T-helper 2 cell treated with Interferon-gamma antibody and Interleukin-4, amounts not matched to agents 5 μg/mL and 100 μg/mL, for 36 hours (primary cell): ENCODE measurements around the gene RAD51.

Source experiments
- DNase-seq: peaks from one replicate; pipeline ENCODE4 v3.0.0; 2021; ENCODE audit warnings: low spot score
- H3K27ac Mint-ChIP-seq: one replicate; pipeline ENCODE4 v1.8.0; 2021; ENCODE audit warnings: mild to moderate bottlenecking, mixed read lengths
- H3K27me3 Mint-ChIP-seq: one replicate; pipeline ENCODE4 v1.8.0; 2021; ENCODE audit warnings: low read depth, mixed read lengths
- H3K36me3 Mint-ChIP-seq: one replicate; pipeline ENCODE4 v1.8.0; 2021; ENCODE audit warnings: low read depth, mixed read lengths
- H3K4me1 Mint-ChIP-seq: one replicate; pipeline ENCODE4 v1.8.0; 2021; ENCODE audit warnings: low read depth, mixed read lengths
- H3K4me3 Mint-ChIP-seq: one replicate; pipeline ENCODE4 v1.8.0; 2022; ENCODE audit warnings: mild to moderate bottlenecking, moderate library complexity, mixed read lengths
- H3K9me3 Mint-ChIP-seq: one replicate; pipeline ENCODE4 v1.8.0; 2021; ENCODE audit warnings: mixed read lengths

The RAD51 gene

DNA sequence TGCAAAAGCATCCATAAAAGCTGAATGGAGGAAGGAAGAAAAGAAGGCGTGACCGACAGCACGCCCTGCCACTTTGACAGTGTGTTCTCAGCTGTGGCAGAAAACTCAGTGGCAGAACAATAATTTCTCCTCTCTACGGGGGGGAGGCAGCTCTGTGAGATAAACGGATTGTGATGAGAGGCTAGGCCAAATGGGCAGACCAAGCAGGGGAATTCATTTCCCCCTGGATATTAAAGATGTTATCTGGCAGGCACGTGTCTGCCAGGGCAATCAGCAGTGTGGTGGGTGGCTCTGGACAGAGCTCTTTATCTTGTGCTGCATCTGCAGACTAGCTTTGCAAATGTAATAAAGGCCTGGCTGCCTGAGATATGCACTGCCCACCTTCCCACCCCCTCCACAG, 62.0 kb downstream of the RAD51 start:
- no peak for DNase-seq
- no peaks in the 10 kb centered on the region for H3K27me3 Mint-ChIP-seq
- peaks cover 14% of the 10 kb centered on the region for H3K36me3 Mint-ChIP-seq
- no peaks in the 10 kb centered on the region for H3K9me3 Mint-ChIP-seq
- H3K4me1 Mint-ChIP-seq: peaks cover 35% of the 10 kb centered on the region
- H3K27ac Mint-ChIP-seq: peak overlapping the region; percentile 71
- peak overlapping the region; percentile 26 for H3K4me3 Mint-ChIP-seq

- no peak overlapping the region for H3K4me3 Mint-ChIP-seq
- no peak overlapping the region for H3K27ac Mint-ChIP-seq
- no peak for DNase-seq
- H3K36me3 Mint-ChIP-seq: no peaks in the 10 kb centered on the region
- no peaks in the 10 kb centered on the region for H3K27me3 Mint-ChIP-seq
- H3K4me1 Mint-ChIP-seq: peaks cover 30% of the 10 kb centered on the region
- no peaks in the 10 kb centered on the region for H3K9me3 Mint-ChIP-seq
Measured at GRCh38 chr15:40759961-40760360, 65.0 kb downstream of the RAD51 start.

DNA sequence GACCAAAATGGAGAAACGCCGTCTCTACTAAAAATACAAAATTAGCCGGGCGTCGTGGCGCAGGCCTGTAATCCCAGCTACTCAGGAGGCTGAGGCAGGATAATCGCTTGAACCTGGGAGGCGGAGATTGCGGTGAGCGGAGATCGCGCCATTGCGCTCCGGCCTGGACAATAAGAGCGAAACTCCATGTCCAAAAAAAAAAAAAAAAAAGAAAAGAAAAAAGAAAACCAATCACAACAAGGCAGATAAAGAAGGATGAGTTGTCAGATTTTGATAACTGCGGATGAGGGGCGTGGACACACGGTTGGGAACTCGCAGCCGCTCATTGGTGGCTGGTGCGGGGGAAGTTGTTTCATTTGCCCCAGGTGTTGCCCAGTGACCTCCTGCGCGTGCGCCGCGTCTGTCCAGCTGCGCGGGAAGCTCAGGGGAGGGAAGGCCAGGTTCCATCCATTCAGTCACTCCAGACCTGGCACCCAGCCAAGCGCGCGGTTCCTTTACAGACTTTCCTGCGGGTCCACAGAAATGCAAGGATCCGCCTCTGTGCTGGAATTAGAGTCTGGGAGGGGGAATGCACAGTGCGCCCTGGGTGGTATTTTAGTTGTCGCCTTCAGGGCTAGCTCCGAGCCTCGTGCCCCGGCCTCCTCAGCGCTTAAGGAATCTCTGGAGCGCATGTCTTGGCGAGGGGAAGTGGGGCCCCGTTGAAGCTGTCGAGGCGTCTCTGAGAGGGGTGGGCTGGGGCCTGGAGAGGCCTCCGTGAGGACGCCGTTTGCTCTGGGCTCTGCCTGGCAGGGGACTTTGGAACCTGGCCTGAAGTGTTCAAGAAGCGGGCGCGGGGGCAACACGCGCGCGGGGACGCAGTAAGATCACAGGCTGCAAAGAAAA, 68.2 kb downstream of the RAD51 start:
- DNase-seq: peak; percentile 37
- Mint-ChIP-seq H3K4me3 (peak overlapping the region; percentile 82), H3K9me3 (no peaks in the 10 kb centered on the region), H3K27me3 (no peaks in the 10 kb centered on the region), H3K27ac (peak overlapping the region; percentile 93), H3K4me1 (peaks cover 31% of the 10 kb centered on the region), H3K36me3 (peaks cover 5% of the 10 kb centered on the region)

- Mint-ChIP-seq H3K27ac (peak within 1 kb of the TSS; percentile 93), H3K9me3 (no peaks in the 10 kb centered on the region), H3K36me3 (peaks cover 8% of the 10 kb centered on the region), H3K4me3 (peak within 1 kb of the TSS; percentile 82), H3K4me1 (peaks cover 34% of the 10 kb centered on the region), H3K27me3 (no peaks in the 10 kb centered on the region)
- DNase-seq: peak; percentile 84
Measured at GRCh38 chr15:40763801-40764628, 69.0 kb downstream of the RAD51 start, which contains the start of gene GCHFR. TSS of gene GCHFR (plus strand) at chr15:40764068. CDS start at chr15:40764181, 113 bp downstream.

DNA sequence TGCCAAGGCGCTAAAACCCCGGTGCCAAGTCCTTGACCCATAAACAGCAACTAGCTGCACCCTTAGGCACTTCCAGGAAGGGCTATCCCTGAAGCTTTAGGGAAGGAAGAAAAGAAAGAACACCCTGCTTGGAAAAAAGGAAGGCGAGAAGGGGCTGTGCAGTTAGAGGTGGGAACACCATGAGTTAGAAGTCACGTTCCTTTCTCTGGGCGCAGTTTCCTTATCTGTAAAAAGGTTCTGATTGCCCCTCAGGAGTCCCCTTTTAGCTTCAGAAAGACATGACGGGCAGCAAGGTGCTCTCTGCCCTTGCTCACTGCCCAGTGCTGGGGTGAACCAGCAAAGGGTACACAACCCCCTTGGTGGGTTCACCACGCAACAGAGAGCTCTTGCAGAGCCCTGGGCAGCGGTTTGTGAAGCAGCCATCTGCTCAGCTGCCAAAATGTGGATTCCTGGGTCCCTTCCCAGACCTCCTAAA, 69.7 kb downstream of the RAD51 start:
- H3K27ac Mint-ChIP-seq: peak overlapping the region; percentile 93
- H3K4me1 Mint-ChIP-seq: peaks cover 41% of the 10 kb centered on the region
- H3K9me3 Mint-ChIP-seq: no peaks in the 10 kb centered on the region
- H3K36me3 Mint-ChIP-seq: peaks cover 10% of the 10 kb centered on the region
- peak overlapping the region; percentile 82 for H3K4me3 Mint-ChIP-seq
- no peaks in the 10 kb centered on the region for H3K27me3 Mint-ChIP-seq
- no peak for DNase-seq

DNA sequence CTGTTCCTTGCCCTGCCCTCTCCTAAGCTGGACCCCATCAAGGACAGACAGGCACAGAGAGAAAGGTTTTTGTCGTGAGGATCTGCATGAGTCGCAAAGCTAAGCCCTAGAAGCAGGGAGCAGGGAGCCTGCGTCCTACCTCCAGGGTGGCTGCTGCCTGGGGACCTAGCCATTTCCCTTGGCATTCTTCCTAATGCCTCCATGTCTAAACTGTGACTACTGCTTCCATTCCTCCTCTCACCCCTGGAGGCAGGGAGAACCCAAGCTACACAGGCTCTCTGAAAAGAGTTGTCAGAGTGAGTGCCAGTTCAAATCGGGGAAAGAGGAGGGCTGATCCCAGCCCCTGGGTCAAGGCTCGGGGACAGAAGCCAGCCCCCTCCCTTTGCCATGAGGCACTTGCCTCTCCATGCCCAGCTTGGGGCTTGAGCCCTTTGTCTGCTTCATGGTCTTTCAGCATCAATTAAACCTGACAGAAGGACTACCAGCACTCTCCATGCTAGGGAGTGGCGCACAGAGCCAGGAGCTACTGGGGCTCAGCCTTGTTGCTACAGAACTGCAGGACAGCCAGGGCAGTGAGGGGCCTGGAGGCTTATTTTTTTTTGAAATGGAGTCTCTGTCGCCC, 71.3 kb downstream of the RAD51 start:
- H3K27ac Mint-ChIP-seq: peak overlapping the region; percentile 68
- H3K27me3 Mint-ChIP-seq: no peaks in the 10 kb centered on the region
- no peaks in the 10 kb centered on the region for H3K9me3 Mint-ChIP-seq
- no peak for DNase-seq
- H3K36me3 Mint-ChIP-seq: peaks cover 14% of the 10 kb centered on the region
- peaks cover 42% of the 10 kb centered on the region for H3K4me1 Mint-ChIP-seq
- no peak overlapping the region for H3K4me3 Mint-ChIP-seq

- Mint-ChIP-seq H3K4me3 (no peak overlapping the region), H3K27me3 (no peaks in the 10 kb centered on the region), H3K27ac (no peak overlapping the region), H3K36me3 (peaks cover 15% of the 10 kb centered on the region), H3K9me3 (no peaks in the 10 kb centered on the region), H3K4me1 (peaks cover 42% of the 10 kb centered on the region)
- no peak for DNase-seq
Measured at GRCh38 chr15:40766906-40767837, 72.2 kb downstream of the RAD51 start.

GRCh38 chr15:40767838-40768500, 73.0 kb downstream of the RAD51 start:
- Mint-ChIP-seq H3K4me1 (peaks cover 40% of the 10 kb centered on the region), H3K36me3 (peaks cover 18% of the 10 kb centered on the region), H3K4me3 (no peak overlapping the region), H3K9me3 (no peaks in the 10 kb centered on the region), H3K27ac (no peak overlapping the region), H3K27me3 (no peaks in the 10 kb centered on the region)
- DNase-seq: no peak

- peaks cover 34% of the 10 kb centered on the region for H3K4me1 Mint-ChIP-seq
- peak overlapping the region; percentile 50 for H3K4me3 Mint-ChIP-seq
- H3K9me3 Mint-ChIP-seq: no peaks in the 10 kb centered on the region
Measured at GRCh38 chr15:40768521-40769273, 73.7 kb downstream of the RAD51 start.

DNA sequence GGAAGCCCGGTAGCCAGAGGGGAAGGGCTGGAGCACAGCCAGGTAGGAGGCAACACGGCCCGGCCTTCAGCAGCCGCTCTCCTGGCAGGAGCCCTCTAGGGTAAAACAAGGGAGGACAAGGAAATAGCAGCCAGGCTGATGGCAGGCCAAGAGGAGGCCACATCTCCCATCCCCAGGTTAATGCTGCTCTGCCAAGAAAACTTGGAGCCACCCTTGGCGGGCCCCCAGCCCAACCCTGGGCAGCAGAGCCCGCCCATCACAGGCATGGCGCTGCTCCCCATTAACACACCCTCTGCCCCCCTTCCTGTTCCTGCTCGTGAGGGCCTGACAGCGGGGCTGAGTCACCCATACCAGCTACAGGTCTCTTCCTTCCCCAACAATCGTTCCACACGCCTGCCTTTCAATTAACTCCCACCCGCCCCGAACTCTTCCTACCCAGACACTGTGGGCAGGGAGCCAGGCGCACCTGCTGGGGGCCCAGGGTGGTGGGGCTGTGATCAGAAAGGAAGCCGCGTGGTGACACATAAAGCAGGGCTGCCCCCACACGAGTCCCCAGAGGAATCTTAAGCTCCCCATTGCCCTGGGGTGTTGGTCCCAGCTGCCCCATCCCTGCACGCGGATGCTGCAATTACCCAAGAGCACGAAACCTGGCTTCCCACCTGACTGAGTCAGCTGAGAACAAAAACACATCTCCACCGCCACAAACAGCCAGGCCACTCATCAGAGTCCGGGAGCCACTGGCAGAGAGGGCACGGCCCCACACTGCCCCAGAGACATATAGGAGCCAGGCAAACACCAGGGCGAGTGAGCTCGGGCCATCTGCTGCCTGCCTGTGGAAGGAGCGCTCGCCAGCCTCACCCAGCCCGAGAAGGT, 74.5 kb downstream of the RAD51 start, which contains the start of gene C15orf62:
C15orf62 (plus strand) TSS at position 707 of the 873 bp plus-strand sequence. CDS start 516 bp downstream, outside the sequence.
- Mint-ChIP-seq H3K27me3 (no peaks in the 10 kb centered on the region), H3K36me3 (peaks cover 18% of the 10 kb centered on the region), H3K27ac (peak within 1 kb of the TSS; percentile 82), H3K4me3 (peak within 1 kb of the TSS; percentile 54), H3K4me1 (peaks cover 32% of the 10 kb centered on the region), H3K9me3 (no peaks in the 10 kb centered on the region)
- peak; percentile 37 for DNase-seq

More at GRCh38 chr15:40768521-40769273, 73.7 kb downstream of the RAD51 start:
- peak overlapping the region; percentile 82 for H3K27ac Mint-ChIP-seq
- no peaks in the 10 kb centered on the region for H3K27me3 Mint-ChIP-seq
- H3K36me3 Mint-ChIP-seq: peaks cover 18% of the 10 kb centered on the region
- no peak for DNase-seq

DNA sequence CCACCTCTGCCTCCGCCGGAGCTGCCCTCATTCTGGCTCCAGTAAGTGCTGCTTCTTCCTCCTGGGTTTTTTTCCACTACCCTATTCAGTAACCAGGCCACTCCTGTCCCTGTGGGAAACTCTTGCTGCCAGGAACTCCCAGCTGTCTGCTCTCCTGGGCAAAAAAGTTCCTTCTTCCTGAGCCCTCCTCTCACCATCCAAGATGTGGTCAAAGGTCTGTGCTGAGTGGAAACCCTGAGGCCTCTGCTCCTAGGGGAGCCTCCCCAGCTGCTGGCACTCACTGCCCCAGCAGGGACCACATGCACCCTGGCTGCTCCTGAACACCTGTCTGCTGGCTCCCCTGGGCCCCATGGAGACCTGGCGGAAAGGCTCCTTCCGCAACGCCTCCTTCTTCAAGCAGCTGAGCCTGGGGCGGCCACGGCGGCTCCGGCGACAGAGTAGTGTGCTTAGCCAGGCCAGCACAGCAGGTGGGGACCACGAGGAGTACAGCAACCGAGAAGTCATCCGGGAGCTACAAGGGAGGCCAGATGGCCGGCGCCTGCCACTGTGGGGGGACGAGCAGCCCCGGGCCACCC, 75.3 kb downstream of the RAD51 start:
- Mint-ChIP-seq H3K27ac (peak overlapping the region; percentile 82), H3K27me3 (no peaks in the 10 kb centered on the region), H3K4me3 (peak overlapping the region; percentile 54), H3K4me1 (peaks cover 26% of the 10 kb centered on the region), H3K9me3 (no peaks in the 10 kb centered on the region), H3K36me3 (peaks cover 22% of the 10 kb centered on the region)
- DNase-seq: no peak
